Gastrocnemius medialis (tissue), 4 donors: ENCODE measurements around the gene SENP8.

ENCODE experiments used
- CTCF ChIP-seq, 5 experiments: fragments of 450-650 bp in 3 of 5; fragments of 200-600 bp in 2 of 5; sonication (generic) in 2 of 5; IDR thresholded peaks in 4 of 5; conservative IDR thresholded peaks in 1 of 5; 1 replicate in 4 of 5; 2 replicates in 1 of 5; pipeline ENCODE4 v1.5.1; 2016 to 2019; ENCODE audit warnings: antibody characterized with exemption in 5 of 5, mild to moderate bottlenecking in 3 of 5, moderate library complexity in 3 of 5
- POLR2A ChIP-seq, 2 donors: fragments of 450-650 bp; IDR thresholded peaks; one replicate each; pipeline ENCODE4 v1.6.1; 2017; ENCODE audit warnings: antibody characterized with exemption in 2 of 2, mild to moderate bottlenecking in 2 of 2, moderate library complexity in 2 of 2

GRCh38 chr15:72140088-72140487, 21.9 kb downstream of the SENP8 start:
- TF ChIP-seq POLR2A (IDR thresholded peaks at IDR 0.05) (no peak), CTCF (IDR thresholded peaks at IDR 0.05 in 4 of 5, conservative IDR thresholded peaks at IDR 0.05 in 1 of 5) (no peak)
